Upper lobe of right lung (tissue), 1 donor: ENCODE measurements around the gene SLC7A14. TPM values are rescaled to one million over a fixed set of nuclear protein-coding genes. Genes with fewer than 3 reads are reported as not detected.

ENCODE experiments used
- ATAC-seq: fragments of 200-7000 bp; cut with Tn5 transposase; one replicate; pipeline ENCODE4 v1.9.1; 2020; ENCODE audit warnings: mild to moderate bottlenecking, moderate library complexity
- DNase-seq: peaks from one replicate; pipeline ENCODE4 v3.0.0-alpha.2; 2020
- H3K27ac ChIP-seq: fragments of 200-600 bp; one replicate; pipeline ENCODE4 v1.8.0; 2022
- H3K27me3 ChIP-seq: fragments of 200-600 bp; one replicate; pipeline ENCODE4 v1.8.0; 2022; ENCODE audit warnings: mild to moderate bottlenecking
- H3K36me3 ChIP-seq: fragments of 200-600 bp; one replicate; pipeline ENCODE4 v1.8.0; 2022
- H3K4me1 ChIP-seq: fragments of 200-600 bp; one replicate; pipeline ENCODE4 v1.8.0; 2022
- H3K4me3 ChIP-seq: fragments of 200-600 bp; one replicate; pipeline ENCODE4 v1.8.0; 2022; ENCODE audit warnings: mild to moderate bottlenecking
- H3K9me3 ChIP-seq: fragments of 200-600 bp; one replicate; pipeline ENCODE4 v1.8.0; 2022
- intact Hi-C: fragments of 100-400 bp; cut with DNase I; formaldehyde crosslinking; loops from one replicate; pipeline ENCODE4 v1.11.0; 2022
- total RNA-seq: library from RNA; stranded (reverse); fragmentation: NEBNext Ultra II Directional; extraction: Animal tissue kit (Norgen Biotek cat#: 25700); gene quantifications from one replicate; pipeline ENCODE4 v1.2.1, GENCODE V29; 2021
- TF ChIP-seq, protein P1 (sequence below): fragments of 200-600 bp; IDR thresholded peaks from one replicate; pipeline ENCODE4 v1.8.0; 2022; ENCODE audit warnings: antibody characterized with exemption
- donor health status: DM: no; HTN: yes; CAD: no; lungs with severe emphysema.

The SLC7A14 gene
- total RNA-seq, 1 donor from 2014 or later: not detected

DNA sequence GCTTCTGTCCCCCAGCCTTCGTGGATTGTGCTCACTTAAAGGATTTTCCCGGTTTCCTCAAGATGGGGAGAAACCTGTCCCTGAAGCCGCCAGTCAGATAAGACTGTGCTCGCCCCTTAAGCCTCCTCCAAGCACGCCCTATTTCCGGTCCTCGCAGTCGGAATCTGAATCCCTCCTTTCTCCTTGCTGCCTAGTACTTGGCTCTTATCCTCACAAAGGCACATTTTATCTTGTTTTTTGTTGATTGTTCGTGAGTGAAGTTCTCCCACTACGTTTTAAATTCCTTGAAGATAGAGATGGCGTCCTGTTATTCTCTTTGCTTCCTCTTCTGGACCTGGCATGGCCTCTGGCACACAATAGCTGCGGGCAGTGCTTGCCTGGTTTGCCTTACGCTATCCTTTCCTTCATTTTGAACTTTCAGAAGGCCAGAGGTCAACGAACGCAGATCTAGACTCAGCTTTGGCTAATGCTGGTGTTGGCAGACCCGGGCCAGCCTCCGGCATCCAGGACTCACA lies 165.5 kb downstream of the SLC7A14 start:
- intact Hi-C loops: no loop called here
- peak overlapping the region; percentile 53 for H3K4me3 ChIP-seq

DNA sequence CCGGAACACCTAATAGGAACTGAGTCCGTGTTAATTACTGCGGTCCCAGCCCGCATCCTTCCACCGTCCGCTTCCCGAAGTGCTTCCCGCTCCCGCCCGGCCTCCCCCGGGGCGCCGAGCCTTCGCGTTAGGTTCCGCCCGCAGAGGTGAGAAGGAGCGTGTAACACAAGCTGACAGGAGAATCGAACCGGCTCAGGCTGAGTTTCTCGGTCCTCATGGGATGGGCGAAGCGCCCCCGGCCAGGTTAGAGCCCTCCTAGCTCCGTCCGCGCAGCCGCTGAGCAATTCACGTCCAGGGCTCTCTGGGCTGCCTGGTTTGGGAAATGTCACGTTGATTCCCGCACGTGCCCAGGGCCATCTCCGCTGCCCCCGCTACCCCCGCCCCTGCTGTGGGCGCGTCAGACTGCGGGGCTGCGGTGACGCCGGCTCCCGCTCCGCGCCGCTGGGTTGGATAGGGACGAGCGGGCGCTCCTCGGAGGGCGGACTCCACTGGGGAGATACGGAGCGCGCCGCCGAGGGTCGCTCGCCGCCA lies 166.3 kb downstream of the SLC7A14 start:
- intact Hi-C loops: loop anchor here (5.0 kb wide), 1 partner anchor 393 kb away; no protein-coding TSS in a partner anchor
- Histone ChIP-seq H3K9me3 (no peaks in the 10 kb centered on the region), H3K27me3 (peaks cover 18% of the 10 kb centered on the region), H3K4me1 (peaks cover 14% of the 10 kb centered on the region), H3K4me3 (peak overlapping the region; percentile 53), H3K27ac (peak overlapping the region; percentile 75), H3K36me3 (no peaks in the 10 kb centered on the region)
- TF ChIP-seq, protein P1, sequence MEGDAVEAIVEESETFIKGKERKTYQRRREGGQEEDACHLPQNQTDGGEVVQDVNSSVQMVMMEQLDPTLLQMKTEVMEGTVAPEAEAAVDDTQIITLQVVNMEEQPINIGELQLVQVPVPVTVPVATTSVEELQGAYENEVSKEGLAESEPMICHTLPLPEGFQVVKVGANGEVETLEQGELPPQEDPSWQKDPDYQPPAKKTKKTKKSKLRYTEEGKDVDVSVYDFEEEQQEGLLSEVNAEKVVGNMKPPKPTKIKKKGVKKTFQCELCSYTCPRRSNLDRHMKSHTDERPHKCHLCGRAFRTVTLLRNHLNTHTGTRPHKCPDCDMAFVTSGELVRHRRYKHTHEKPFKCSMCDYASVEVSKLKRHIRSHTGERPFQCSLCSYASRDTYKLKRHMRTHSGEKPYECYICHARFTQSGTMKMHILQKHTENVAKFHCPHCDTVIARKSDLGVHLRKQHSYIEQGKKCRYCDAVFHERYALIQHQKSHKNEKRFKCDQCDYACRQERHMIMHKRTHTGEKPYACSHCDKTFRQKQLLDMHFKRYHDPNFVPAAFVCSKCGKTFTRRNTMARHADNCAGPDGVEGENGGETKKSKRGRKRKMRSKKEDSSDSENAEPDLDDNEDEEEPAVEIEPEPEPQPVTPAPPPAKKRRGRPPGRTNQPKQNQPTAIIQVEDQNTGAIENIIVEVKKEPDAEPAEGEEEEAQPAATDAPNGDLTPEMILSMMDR: no peak
- no peak for DNase-seq
- peak; percentile 56 for ATAC-seq

More for the DNA sequence above, 165.5 kb downstream of the SLC7A14 start:
- Histone ChIP-seq H3K4me1 (peaks cover 14% of the 10 kb centered on the region), H3K27ac (peak overlapping the region; percentile 75), H3K9me3 (no peaks in the 10 kb centered on the region), H3K36me3 (no peaks in the 10 kb centered on the region), H3K27me3 (peaks cover 18% of the 10 kb centered on the region)
- DNase-seq (no peak), ATAC-seq (no peak)
- TF ChIP-seq, protein P1: no peak

DNA sequence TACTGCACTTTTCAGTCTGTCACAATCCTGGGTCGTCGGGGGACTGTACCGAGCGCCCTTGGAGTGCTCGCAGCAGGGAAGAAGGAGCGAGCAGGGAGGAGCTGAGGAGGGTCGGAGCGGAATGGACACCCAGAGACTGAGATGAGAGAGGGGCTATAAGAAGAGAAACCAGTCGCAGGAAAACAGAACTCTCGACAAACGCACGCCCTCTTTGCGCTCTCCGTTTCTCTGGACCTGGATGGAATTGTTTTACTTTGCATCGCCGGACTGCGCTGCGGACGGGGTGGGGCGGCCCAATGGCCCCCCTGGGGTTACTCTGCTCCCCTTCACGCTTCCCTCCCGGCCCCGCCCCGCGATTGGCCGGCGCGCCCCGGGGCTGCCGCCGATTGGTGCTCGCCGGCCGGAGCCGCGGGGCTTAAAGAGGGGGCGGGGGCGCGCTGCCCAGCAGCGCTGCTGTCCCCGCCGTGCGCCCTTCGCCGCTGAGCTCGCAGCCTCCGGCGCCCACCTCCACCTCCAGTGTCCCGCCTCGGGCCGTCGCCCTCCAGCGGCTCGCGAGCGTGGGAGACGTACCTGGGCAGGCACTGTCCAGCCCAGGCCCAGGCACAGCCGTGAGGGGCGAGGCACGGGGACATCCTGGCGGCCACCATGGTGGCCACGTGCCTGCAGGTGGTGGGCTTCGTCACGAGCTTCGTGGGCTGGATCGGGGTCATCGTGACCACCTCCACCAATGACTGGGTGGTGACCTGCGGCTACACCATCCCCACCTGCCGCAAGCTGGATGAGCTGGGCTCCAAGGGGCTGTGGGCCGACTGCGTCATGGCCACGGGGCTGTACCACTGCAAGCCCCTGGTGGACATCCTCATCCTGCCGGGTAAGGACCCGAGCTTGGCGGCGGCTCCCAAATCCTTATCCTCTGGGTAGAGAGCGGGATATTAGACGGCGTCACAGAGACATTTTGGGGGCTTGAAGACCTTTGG lies 167.2 kb downstream of the SLC7A14 start, which contains the start of gene CLDN11:
CLDN11 (plus strand) TSS at position 447 of the 977 bp plus-strand sequence; CDS start at position 646, 199 bp downstream.
- peak within 1 kb of the TSS; percentile 53 for H3K4me3 ChIP-seq
- H3K27me3 ChIP-seq: peaks cover 18% of the 10 kb centered on the region
- peaks cover 14% of the 10 kb centered on the region for H3K4me1 ChIP-seq
- no peak for DNase-seq
- no peaks in the 10 kb centered on the region for H3K9me3 ChIP-seq
- TF ChIP-seq, protein P1: no peak
- peak; percentile 64 for ATAC-seq
- peak within 1 kb of the TSS; percentile 75 for H3K27ac ChIP-seq
- H3K36me3 ChIP-seq: no peaks in the 10 kb centered on the region
- intact Hi-C loops: loop anchor here (5.0 kb wide), 1 partner anchor 394 kb away; no protein-coding TSS in a partner anchor

DNA sequence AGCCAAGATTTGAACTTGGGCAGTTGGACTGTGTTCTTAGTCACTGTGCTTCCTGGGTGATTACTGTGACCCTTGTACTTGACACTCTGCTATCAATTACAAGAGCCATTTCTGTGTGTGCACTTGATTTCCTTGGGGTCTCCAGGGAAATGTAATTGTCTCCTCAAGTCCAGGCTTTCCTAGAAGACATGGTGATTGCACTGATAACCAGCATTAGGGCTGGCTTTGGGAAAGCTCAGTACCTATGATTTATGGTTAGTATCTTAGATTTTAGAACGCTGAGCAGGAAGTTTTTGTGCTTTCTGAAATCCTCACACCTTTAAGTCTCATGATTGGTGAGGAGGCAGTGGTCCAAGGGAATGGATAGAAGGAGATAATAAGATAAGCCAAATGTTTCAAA lies 168.8 kb downstream of the SLC7A14 start:
- Histone ChIP-seq H3K27ac (no peak overlapping the region), H3K9me3 (no peaks in the 10 kb centered on the region), H3K4me3 (no peak overlapping the region), H3K36me3 (no peaks in the 10 kb centered on the region), H3K27me3 (peaks cover 18% of the 10 kb centered on the region), H3K4me1 (peaks cover 14% of the 10 kb centered on the region)
- no peak for DNase-seq
- intact Hi-C loops: loop anchor here (5.0 kb wide), 1 partner anchor 395 kb away; no protein-coding TSS in a partner anchor
- ATAC-seq: no peak
- TF ChIP-seq, protein P1: no peak

DNA sequence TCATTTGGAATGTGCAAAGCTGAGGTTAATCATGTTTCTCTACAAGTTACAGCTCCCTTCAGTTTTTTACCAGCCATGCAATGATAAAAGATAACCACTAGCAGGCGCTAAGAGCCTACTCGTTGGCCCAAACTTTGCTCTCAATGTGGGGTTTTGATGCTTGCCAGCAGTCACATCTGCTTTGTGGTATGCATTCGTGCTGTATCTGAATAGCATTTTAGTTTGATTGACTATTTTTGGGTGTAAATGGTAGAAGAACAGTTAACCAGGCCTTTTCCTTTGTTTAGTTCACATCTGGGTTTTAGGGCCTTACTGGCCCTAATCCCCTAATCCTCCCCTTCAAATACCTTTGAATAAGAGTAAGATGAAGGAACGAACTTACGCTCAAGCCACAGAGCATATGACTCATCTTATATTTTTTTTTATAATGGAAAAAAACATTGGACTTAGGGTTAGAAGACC lies 171.6 kb downstream of the SLC7A14 start:
- Histone ChIP-seq H3K36me3 (no peaks in the 10 kb centered on the region), H3K4me1 (peaks cover 6% of the 10 kb centered on the region), H3K4me3 (no peak overlapping the region), H3K9me3 (no peaks in the 10 kb centered on the region), H3K27ac (no peak overlapping the region), H3K27me3 (peaks cover 15% of the 10 kb centered on the region)
- TF ChIP-seq, protein P1: peak; percentile 97
- ATAC-seq (peak; percentile 86), DNase-seq (no peak)
- intact Hi-C loops: no loop called here
